ENCODE results near the gene MEIS2.

The MEIS2 gene

DNA sequence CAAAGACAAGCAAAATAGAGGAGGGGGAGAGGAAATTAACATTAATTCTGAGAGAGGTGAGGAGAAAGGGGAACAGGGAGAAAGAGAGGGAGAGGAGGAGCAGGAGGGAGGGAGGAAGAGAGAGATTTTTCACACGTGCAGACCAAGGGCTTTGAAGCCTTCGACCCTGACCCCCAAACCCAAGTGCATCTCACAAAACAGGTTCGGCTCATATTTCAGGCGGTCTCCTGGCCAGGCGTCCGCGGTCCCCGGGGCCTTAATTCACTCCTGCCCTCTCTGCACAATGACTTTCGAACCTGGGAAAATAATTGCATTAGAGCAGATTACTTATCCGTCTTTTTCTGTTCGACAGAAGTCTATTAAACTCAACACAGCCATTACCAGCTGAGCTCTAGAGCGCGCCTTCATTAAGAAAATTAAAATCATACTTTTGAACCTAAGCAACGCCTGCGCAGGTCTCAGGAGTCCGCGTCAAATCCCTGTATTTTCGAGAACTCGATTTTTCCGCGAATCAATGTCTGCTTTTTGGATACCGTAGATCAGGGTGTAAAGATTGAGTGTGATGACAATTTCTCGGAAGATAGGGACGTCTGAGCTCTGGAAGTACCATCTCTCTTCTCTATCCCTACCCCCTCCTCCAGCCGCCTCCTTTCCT, 220.7 kb downstream of the MEIS2 start:
- no peak for DNase-seq (ENCODE audit: low read depth in 2 of 2)

- no peak for DNase-seq (ENCODE audit: low read depth in 2 of 2)
These were observed 221.6 kb downstream of the MEIS2 start for GRCh38 chr15:36878684-36879262.

DNA sequence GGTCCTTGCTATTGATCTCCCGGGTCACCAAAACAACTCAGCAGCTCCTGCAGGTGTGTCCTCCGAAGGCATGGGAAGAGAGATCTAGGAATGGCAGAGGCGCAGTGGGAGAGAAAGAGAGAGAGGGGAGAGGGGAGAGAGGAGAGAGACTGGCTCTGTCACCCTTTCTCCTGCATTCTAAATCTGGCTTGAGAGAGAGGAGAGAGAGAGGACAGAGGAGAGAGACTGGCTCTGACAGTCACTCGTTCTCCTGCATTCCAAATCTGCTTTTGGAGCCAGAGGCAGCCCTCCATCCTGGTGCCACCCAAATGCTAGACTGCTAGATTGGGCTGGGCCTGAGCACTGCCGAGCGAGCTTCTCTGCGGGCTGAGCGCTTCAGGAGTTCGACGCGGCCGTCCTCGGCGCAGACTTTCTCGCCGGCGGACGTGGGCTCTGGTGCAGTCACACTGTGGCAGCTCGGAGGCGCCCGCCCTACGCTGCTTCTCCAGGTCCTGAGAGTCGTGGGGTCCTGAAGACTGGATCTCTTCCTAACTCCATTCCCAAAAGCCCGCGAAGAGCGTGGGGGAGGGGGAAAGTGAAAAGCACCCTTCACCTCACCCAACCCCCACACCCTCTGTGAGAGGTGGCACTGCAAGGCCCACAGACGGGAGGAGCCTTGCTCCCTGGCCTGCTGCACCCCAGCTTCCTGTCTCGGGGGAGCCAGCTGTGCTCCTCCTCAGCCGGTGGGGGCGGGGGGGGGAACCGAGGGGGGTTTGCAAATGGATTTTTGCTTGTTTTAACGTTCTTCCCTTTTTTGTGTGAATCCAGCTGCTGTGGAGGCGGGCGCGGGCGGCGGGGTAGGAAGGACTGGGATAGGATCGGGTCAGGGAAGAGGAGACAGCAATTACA, 222.3 kb downstream of the MEIS2 start:
- no peak for DNase-seq (ENCODE audit: low read depth in 2 of 2)

DNA sequence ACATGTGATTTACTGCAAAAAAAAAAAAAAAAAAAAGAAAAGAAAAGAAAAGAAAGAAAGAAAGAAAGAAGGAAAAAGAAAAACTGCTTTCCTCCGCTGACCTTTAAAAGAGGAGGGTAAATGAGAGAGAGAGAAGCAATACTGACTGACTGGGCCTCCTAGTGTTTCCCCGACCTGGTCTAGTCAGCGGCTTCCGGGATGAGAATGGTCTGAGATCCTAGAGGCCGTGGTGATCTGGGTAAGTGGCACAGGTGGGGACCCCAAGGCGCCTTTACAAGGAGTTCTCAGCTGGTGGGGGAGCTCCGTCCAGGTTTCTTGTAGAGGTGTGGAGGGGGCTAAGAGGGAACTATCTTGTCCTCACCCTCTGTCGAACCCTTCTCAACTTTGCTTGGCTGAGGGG, 223.1 kb downstream of the MEIS2 start:
- no peak for DNase-seq (ENCODE audit: low read depth in 2 of 2)

DNA sequence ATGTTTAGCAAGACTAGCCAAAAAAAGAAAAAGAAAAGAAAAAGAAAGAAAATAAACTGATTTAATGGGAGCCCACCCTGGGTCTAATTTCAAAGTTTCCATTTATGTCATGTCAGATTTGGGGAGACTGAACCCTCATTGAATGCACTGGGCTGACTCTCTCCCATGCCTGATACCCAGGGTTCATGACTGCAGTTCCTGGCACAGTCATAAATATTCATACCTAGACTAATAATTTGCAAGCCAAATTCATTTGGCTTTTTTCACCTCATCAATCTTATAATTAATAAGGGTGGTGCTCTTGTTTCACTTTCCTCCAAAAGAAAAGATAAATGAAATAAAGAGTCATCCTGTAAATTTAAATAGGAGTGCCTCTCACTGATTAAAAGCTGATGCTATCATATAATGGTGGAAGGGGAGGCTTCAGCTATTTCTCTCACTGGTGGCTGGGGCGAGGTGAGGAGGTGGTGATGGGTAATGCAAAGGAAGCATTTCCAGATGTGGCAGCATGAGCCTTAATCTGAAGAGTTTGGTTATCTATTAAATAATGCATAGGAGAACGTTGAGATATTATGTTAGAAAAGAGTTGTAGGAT, 224.5 kb downstream of the MEIS2 start:
- no peak for DNase-seq (ENCODE audit: low read depth in 2 of 2)

GRCh38 chr15:36874930-36875329, 225.4 kb downstream of the MEIS2 start:
- no peak for DNase-seq (ENCODE audit: low read depth in 2 of 2)

DNA sequence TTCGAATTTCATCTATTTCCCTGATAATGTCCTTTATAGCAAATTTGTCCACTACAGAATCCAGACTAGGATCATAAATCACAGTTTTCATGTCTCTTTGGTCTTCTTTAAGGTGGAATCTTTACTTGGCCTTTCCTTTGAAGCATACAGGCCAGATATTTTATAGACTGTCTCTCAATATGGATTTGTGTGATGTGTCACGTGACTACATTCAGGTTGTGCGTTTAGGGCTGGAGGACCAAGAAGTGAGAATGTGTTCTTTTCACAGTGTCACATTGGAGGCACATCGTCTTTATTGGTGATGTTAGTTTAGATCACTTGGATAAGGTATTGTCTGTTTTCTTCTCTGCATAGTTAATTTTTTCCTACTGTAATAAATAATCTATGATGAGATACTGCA, 232.9 kb downstream of the MEIS2 start:
- no peak for DNase-seq (ENCODE audit: low read depth in 2 of 2)

DNA sequence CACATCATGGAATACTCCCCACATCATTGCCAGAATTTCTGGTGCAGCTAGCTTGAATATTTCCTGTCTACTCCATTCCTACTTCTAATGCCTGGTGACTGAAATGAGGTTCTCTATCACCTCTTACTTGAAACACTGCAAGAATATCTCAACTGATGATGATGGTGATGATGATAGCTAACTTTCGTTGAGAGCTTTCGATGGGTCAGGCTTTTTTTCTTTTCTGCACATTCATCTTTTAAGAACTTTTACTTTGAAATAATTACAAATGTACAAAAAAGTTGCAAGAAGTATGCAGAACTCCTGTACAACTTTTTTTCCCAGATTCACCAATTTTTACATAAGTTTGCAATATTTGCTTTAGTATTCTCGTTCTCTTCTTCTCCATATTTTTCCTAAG, 233.5 kb downstream of the MEIS2 start:
- DNase-seq (ENCODE audit: low read depth in 2 of 2), result no peak

- DNase-seq (ENCODE audit: low read depth in 2 of 2), result no peak
These were observed 236.8 kb downstream of the MEIS2 start for GRCh38 chr15:36863570-36863969.

GRCh38 chr15:36860792-36861191, 239.6 kb downstream of the MEIS2 start:
- DNase-seq (ENCODE audit: low read depth in 2 of 2), result no peak

GRCh38 chr15:36858423-36858822, 241.9 kb downstream of the MEIS2 start:
- DNase-seq (ENCODE audit: low read depth in 2 of 2), result no peak

- DNase-seq (ENCODE audit: low read depth in 2 of 2), result no peak
These were observed 243.9 kb downstream of the MEIS2 start for GRCh38 chr15:36856339-36856973.

GRCh38 chr15:36850864-36851263, 249.5 kb downstream of the MEIS2 start:
- DNase-seq (ENCODE audit: low read depth in 2 of 2), result no peak

GRCh38 chr15:36845270-36845669, 255.1 kb downstream of the MEIS2 start:
- no peak for DNase-seq (ENCODE audit: low read depth in 2 of 2)

DNA sequence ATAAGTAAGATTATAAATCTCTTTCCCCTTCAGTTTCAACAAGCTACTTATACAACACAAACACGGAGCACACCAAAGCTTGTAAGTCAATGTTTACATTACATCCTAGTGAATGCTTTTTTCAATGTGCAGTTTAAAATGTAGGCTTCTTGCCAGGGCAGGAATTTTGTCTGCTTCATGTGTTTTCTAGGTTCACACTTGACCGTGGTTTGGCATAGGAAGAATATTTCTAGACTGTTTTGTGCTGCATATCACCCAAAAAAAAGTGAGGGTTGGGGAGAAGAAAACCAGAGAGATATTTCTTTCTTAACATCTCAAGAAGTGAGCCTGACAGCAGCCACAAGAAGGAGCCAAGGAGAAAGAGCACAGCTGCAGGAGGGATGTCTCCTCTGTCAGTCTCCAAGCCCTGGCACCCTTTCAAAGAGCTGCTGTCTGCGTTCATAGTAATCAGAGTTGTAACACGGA, 255.8 kb downstream of the MEIS2 start:
- DNase-seq (ENCODE audit: low read depth in 2 of 2), result no peak

GRCh38 chr15:36843822-36844221, 256.5 kb downstream of the MEIS2 start:
- no peak for DNase-seq (ENCODE audit: low read depth in 2 of 2)

GRCh38 chr15:36841193-36841592, 259.2 kb downstream of the MEIS2 start:
- DNase-seq (ENCODE audit: low read depth in 2 of 2), result no peak
